HUES6 (cell line): ENCODE data around the gene ADGRF5.
"Not testable (repeated sequence)": the region's sequence is repeated elsewhere in the genome, so short reads cannot be mapped to it uniquely, and the experiment has no call there.

Experiments
- H3K27ac ChIP-seq: 2 replicates; pipeline ENCODE4 v1.7.0; 2013; ENCODE audit warnings: low read depth, mild to moderate bottlenecking, low read length, inconsistent platforms
- H3K27me3 ChIP-seq: 2 replicates; pipeline ENCODE4 v1.6.1; 2013; ENCODE audit warnings: low read length; ENCODE audit not compliant: control insufficient read depth, insufficient read depth
- H3K36me3 ChIP-seq: 2 replicates; pipeline ENCODE4 v1.6.1; 2013; ENCODE audit warnings: low read length; ENCODE audit not compliant: control insufficient read depth, insufficient read depth
- H3K4me1 ChIP-seq: 2 replicates; pipeline ENCODE4 v1.6.1; 2013; ENCODE audit warnings: low read length; ENCODE audit not compliant: control insufficient read depth, insufficient read depth
- H3K4me3 ChIP-seq: 2 replicates; pipeline ENCODE4 v1.5.1; 2013; ENCODE audit warnings: low read depth, low read length
- H3K9ac ChIP-seq: one replicate; pipeline ENCODE4 v1.6.1; 2013; ENCODE audit warnings: mild to moderate bottlenecking, low read length
- H3K9me3 ChIP-seq: 2 replicates; pipeline ENCODE4 v1.6.1; 2013; ENCODE audit warnings: low read depth, low read length; ENCODE audit not compliant: control insufficient read depth, insufficient read depth

Gene ADGRF5

GRCh38 chr6:46850792-46851191, 70.9 kb downstream of the ADGRF5 start:
- H3K4me3 ChIP-seq = no peak overlapping the region
- H3K36me3 ChIP-seq = no peaks in the 10 kb centered on the region
- no peaks in the 10 kb centered on the region for H3K9me3 ChIP-seq
- H3K4me1 ChIP-seq = peaks cover 8% of the 10 kb centered on the region
- no peak overlapping the region for H3K27ac ChIP-seq
- H3K9ac ChIP-seq = no peak overlapping the region
- H3K27me3 ChIP-seq = peaks cover 9% of the 10 kb centered on the region

GRCh38 chr6:46849361-46849690, 72.4 kb downstream of the ADGRF5 start:
- Histone ChIP-seq H3K4me3 (no peak overlapping the region), H3K9me3 (no peaks in the 10 kb centered on the region), H3K4me1 (peaks cover 8% of the 10 kb centered on the region), H3K27me3 (peaks cover 9% of the 10 kb centered on the region), H3K9ac (no peak overlapping the region), H3K27ac (no peak overlapping the region), H3K36me3 (no peaks in the 10 kb centered on the region)

- H3K36me3 ChIP-seq = no peaks in the 10 kb centered on the region
Measured at GRCh38 chr6:46848684-46849360, 72.9 kb downstream of the ADGRF5 start.

GRCh38 chr6:46845126-46845525, 76.6 kb downstream of the ADGRF5 start:
- Histone ChIP-seq H3K27ac (no peak overlapping the region), H3K36me3 (no peaks in the 10 kb centered on the region), H3K4me3 (no peak overlapping the region), H3K4me1 (peaks cover 8% of the 10 kb centered on the region), H3K27me3 (peaks cover 9% of the 10 kb centered on the region), H3K9ac (no peak overlapping the region), H3K9me3 (peaks cover 24% of the 10 kb centered on the region)

More at GRCh38 chr6:46848684-46849360, 72.9 kb downstream of the ADGRF5 start:
- peak overlapping the region; percentile 44 for H3K4me3 ChIP-seq
- no peaks in the 10 kb centered on the region for H3K9me3 ChIP-seq
- peaks cover 8% of the 10 kb centered on the region for H3K4me1 ChIP-seq
- peak overlapping the region; percentile 45 for H3K9ac ChIP-seq
- no peak overlapping the region for H3K27ac ChIP-seq
- H3K27me3 ChIP-seq = peaks cover 9% of the 10 kb centered on the region

- not testable (repeated sequence) for H3K27ac ChIP-seq, H3K9ac ChIP-seq, H3K4me3 ChIP-seq, H3K36me3 ChIP-seq, H3K27me3 ChIP-seq, H3K4me1 ChIP-seq
- peaks cover 24% of the 10 kb centered on the region for H3K9me3 ChIP-seq
Measured at GRCh38 chr6:46842252-46842846, 79.4 kb downstream of the ADGRF5 start.

- Histone ChIP-seq H3K9ac (no peak overlapping the region), H3K9me3 (peaks cover 20% of the 10 kb centered on the region), H3K4me3 (no peak overlapping the region), H3K27ac (no peak overlapping the region), H3K27me3 (no peaks in the 10 kb centered on the region), H3K36me3 (no peaks in the 10 kb centered on the region), H3K4me1 (no peaks in the 10 kb centered on the region)
Measured at GRCh38 chr6:46838033-46838432, 83.7 kb downstream of the ADGRF5 start.

GRCh38 chr6:46834991-46835390, 86.7 kb downstream of the ADGRF5 start:
- not testable (repeated sequence) for H3K27ac ChIP-seq, H3K27me3 ChIP-seq, H3K4me1 ChIP-seq, H3K36me3 ChIP-seq, H3K9me3 ChIP-seq, H3K9ac ChIP-seq, H3K4me3 ChIP-seq

GRCh38 chr6:46834257-46834916, 87.4 kb downstream of the ADGRF5 start:
- H3K27ac ChIP-seq, H3K9ac ChIP-seq, H3K4me1 ChIP-seq, H3K27me3 ChIP-seq, H3K4me3 ChIP-seq, H3K36me3 ChIP-seq, H3K9me3 ChIP-seq: not testable (repeated sequence)

GRCh38 chr6:46832816-46833215, 88.9 kb downstream of the ADGRF5 start:
- Histone ChIP-seq H3K36me3 (no peaks in the 10 kb centered on the region), H3K27me3 (no peaks in the 10 kb centered on the region), H3K4me1 (no peaks in the 10 kb centered on the region), H3K27ac (no peak overlapping the region), H3K9me3 (no peaks in the 10 kb centered on the region), H3K4me3 (no peak overlapping the region), H3K9ac (no peak overlapping the region)

GRCh38 chr6:46828939-46829338, 92.8 kb downstream of the ADGRF5 start:
- Histone ChIP-seq H3K27ac (no peak overlapping the region), H3K9ac (no peak overlapping the region), H3K9me3 (no peaks in the 10 kb centered on the region), H3K27me3 (no peaks in the 10 kb centered on the region), H3K4me3 (no peak overlapping the region), H3K36me3 (no peaks in the 10 kb centered on the region), H3K4me1 (no peaks in the 10 kb centered on the region)

GRCh38 chr6:46821458-46821881, 100.3 kb downstream of the ADGRF5 start:
- no peak overlapping the region for H3K27ac ChIP-seq
- no peaks in the 10 kb centered on the region for H3K36me3 ChIP-seq
- H3K27me3 ChIP-seq = no peaks in the 10 kb centered on the region
- H3K9me3 ChIP-seq = no peaks in the 10 kb centered on the region
- no peak overlapping the region for H3K9ac ChIP-seq
- no peaks in the 10 kb centered on the region for H3K4me1 ChIP-seq
- H3K4me3 ChIP-seq = no peak overlapping the region
